Keratinocyte (primary cell): ENCODE results near the gene FRAS1. TPM values are rescaled to one million over a fixed set of nuclear protein-coding genes. Genes with fewer than 3 reads are reported as not detected.

Source experiments
- DNase-seq: peaks from one replicate; pipeline ENCODE4 v3.0.0-alpha.2; 2011; ENCODE audit warnings: low read depth, missing footprints, low spot score
- FAIRE-seq: peaks from 2 replicates; lab custom pipeline; 2011; peaks lifted over from hg19 to GRCh38; lab: Jason Lieb, UNC
- H2AFZ ChIP-seq: 2 replicates; pipeline ENCODE4 v1.6.0; 2012; ENCODE audit warnings: low read length, control low read depth, inconsistent platforms; ENCODE audit not compliant: control insufficient read depth
- H3K27ac ChIP-seq: 2 replicates; pipeline ENCODE4 v1.5.1; 2011; ENCODE audit warnings: low read length; ENCODE audit not compliant: control insufficient read depth, insufficient read depth
- H3K27me3 ChIP-seq: 3 replicates; pipeline ENCODE4 v1.6.0; 2011; ENCODE audit warnings: low read length; ENCODE audit not compliant: control insufficient read depth, insufficient read depth; ENCODE audit errors: extremely low read depth
- H3K36me3 ChIP-seq, 2 experiments: 2 replicates in 1 of 2; 3 replicates in 1 of 2; pipeline ENCODE4 v1.5.1; 2011; ENCODE audit warnings: low read length in 2 of 2, mild to moderate bottlenecking in 1 of 2; ENCODE audit not compliant: control insufficient read depth in 2 of 2, insufficient read depth in 2 of 2; ENCODE audit errors: extremely low read depth in 1 of 2
- H3K4me1 ChIP-seq: 3 replicates; pipeline ENCODE4 v1.5.1; 2011; ENCODE audit warnings: low read length; ENCODE audit not compliant: control insufficient read depth, insufficient read depth; ENCODE audit errors: extremely low read depth
- H3K4me2 ChIP-seq: 3 replicates; pipeline ENCODE4 v1.6.0; 2011; ENCODE audit warnings: low read depth, low read length; ENCODE audit not compliant: control insufficient read depth, insufficient read depth; ENCODE audit errors: extremely low read depth
- H3K4me3 ChIP-seq, 3 experiments: fragments of 200-600 bp in 1 of 3; sonication (generic) in 1 of 3; 2 replicates in 2 of 3; 3 replicates in 1 of 3; pipeline ENCODE4 v1.5.1; 2011 to 2016; ENCODE audit warnings: low read length in 3 of 3, mild to moderate bottlenecking in 3 of 3, control low read depth in 2 of 3, inconsistent platforms in 1 of 3, low read depth in 1 of 3, mixed read lengths in 1 of 3, mixed run types in 1 of 3, moderate library complexity in 1 of 3; ENCODE audit not compliant: control insufficient read depth in 2 of 3, insufficient read depth in 2 of 3; ENCODE audit errors: extremely low read depth in 1 of 3
- H3K79me2 ChIP-seq: 2 replicates; pipeline ENCODE4 v1.6.0; 2012; ENCODE audit warnings: low read length; ENCODE audit not compliant: control insufficient read depth, insufficient read depth
- H3K9ac ChIP-seq: 3 replicates; pipeline ENCODE4 v1.6.0; 2011; ENCODE audit warnings: low read length; ENCODE audit not compliant: control insufficient read depth, insufficient read depth; ENCODE audit errors: extremely low read depth
- H3K9me1 ChIP-seq: 3 replicates; pipeline ENCODE4 v1.6.0; 2011; ENCODE audit warnings: low read length; ENCODE audit not compliant: control insufficient read depth, insufficient read depth; ENCODE audit errors: extremely low read depth
- H3K9me3 ChIP-seq: 2 replicates; pipeline ENCODE4 v1.5.1; 2012; ENCODE audit warnings: low read depth, low read length; ENCODE audit not compliant: control insufficient read depth
- H4K20me1 ChIP-seq: 3 replicates; pipeline ENCODE4 v1.6.0; 2011; ENCODE audit warnings: low read length; ENCODE audit not compliant: control insufficient read depth, insufficient read depth; ENCODE audit errors: extremely low read depth
- CTCF ChIP-seq, 3 experiments: IDR thresholded peaks in 1 of 3; conservative IDR thresholded peaks in 1 of 3; optimal IDR thresholded peaks in 1 of 3; 2 replicates in 2 of 3; 3 replicates in 1 of 3; pipeline versions ENCODE3 to v1.5.1; 2011; ENCODE audit warnings: low read length in 3 of 3, mild to moderate bottlenecking in 3 of 3, moderate library complexity in 2 of 3, control low read depth in 1 of 3, inconsistent platforms in 1 of 3; ENCODE audit not compliant: insufficient read depth in 2 of 3; ENCODE audit errors: extremely low read depth in 1 of 3
- EZH2 ChIP-seq: IDR thresholded peaks from one replicate; pipeline ENCODE4 v1.6.1; 2012; ENCODE audit warnings: inconsistent platforms, mild to moderate bottlenecking, low read length, moderate library complexity
- dilution Hi-C: fragments of 300-500 bp; cut with MboI; formaldehyde crosslinking; loops from one replicate; pipeline ENCODE4 v1.7.0; 2020; ENCODE audit warnings: low sequenced_read_pairs; ENCODE audit not compliant: extremely low pct_ligation_motif_present
- polyA plus RNA-seq, 5 experiments: library from polyadenylated mRNA; depleted of rRNA in 3 of 5; stranded (reverse) in 3 of 5; stranded (forward) in 1 of 5; unstranded in 1 of 5; fragments of >200 nt; gene quantifications; 1 replicate in 1 of 5; 2 replicates in 3 of 5; 3 replicates in 1 of 5; pipeline versions ENCODE4 v1.2.1 to v1.2.3, GENCODE V29; 2011 to 2012; ENCODE audit warnings: missing spikeins in 2 of 5, low read depth in 1 of 5, low replicate concordance in 1 of 5

The FRAS1 gene
- polyA plus RNA-seq, 1 donor (not counting 4 experiments of a cell fraction or from before 2014, with no cell fraction given), result 3.5 TPM

GRCh38 chr4:78322032-78322431, 264.9 kb downstream of the FRAS1 start:
- no peak overlapping the region for H3K4me2 ChIP-seq
- TF ChIP-seq EZH2 (no peak), CTCF (optimal IDR thresholded peaks at IDR 0.05 in 1 of 3, IDR thresholded peaks at IDR 0.05 in 1 of 3, conservative IDR thresholded peaks at IDR 0.05 in 1 of 3; ENCODE audit: extremely low read depth in 1 of 3, insufficient read depth in 2 of 3, low read length in 3 of 3) (no peak)
- H3K36me3 ChIP-seq, result no peaks in the 10 kb centered on the region
- no peak overlapping the region for H3K9ac ChIP-seq
- no peaks in the 10 kb centered on the region for H3K27me3 ChIP-seq
- H4K20me1 ChIP-seq, result no peaks in the 10 kb centered on the region
- H3K9me1 ChIP-seq, result no peaks in the 10 kb centered on the region
- dilution Hi-C loops, result no loop called here
- FAIRE-seq, result no peak
- H3K79me2 ChIP-seq, result no peaks in the 10 kb centered on the region
- H3K4me1 ChIP-seq, result no peaks in the 10 kb centered on the region
- no peak overlapping the region for H2AFZ ChIP-seq
- no peak overlapping the region for H3K27ac ChIP-seq
- H3K9me3 ChIP-seq, result no peaks in the 10 kb centered on the region
- DNase-seq, result no peak
- no peak overlapping the region for H3K4me3 ChIP-seq

DNA sequence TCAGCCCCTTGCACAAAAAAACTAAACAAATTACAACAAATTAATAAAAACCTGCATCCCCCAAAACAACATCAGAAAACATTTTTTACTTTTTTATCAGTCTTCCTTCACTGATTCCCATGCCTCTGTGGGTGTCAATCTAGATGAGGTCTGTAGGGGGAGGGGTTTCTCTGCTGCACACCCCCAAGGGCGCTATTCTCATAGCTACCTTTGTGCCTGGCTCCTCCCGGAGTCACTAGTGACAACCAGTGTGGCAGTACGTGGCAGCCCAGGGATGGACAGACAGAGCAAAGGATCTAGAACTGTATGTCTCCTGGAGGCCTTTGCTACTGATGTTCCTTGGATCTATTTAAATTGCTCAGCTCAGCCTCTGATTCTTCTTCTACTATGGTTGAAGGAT, 266.3 kb downstream of the FRAS1 start:
- H2AFZ ChIP-seq, result no peak overlapping the region
- dilution Hi-C loops, result no loop called here

More for the DNA sequence above, 266.3 kb downstream of the FRAS1 start:
- H4K20me1 ChIP-seq, result no peaks in the 10 kb centered on the region
- H3K9ac ChIP-seq, result no peak overlapping the region
- H3K4me3 ChIP-seq, result no peak overlapping the region
- no peak overlapping the region for H3K27ac ChIP-seq
- DNase-seq, result no peak
- no peaks in the 10 kb centered on the region for H3K36me3 ChIP-seq
- H3K9me3 ChIP-seq, result no peaks in the 10 kb centered on the region
- no peak for FAIRE-seq
- H3K27me3 ChIP-seq, result no peaks in the 10 kb centered on the region
- no peaks in the 10 kb centered on the region for H3K4me1 ChIP-seq
- H3K79me2 ChIP-seq, result no peaks in the 10 kb centered on the region
- H3K9me1 ChIP-seq, result no peaks in the 10 kb centered on the region
- TF ChIP-seq CTCF (optimal IDR thresholded peaks at IDR 0.05 in 1 of 3, IDR thresholded peaks at IDR 0.05 in 1 of 3, conservative IDR thresholded peaks at IDR 0.05 in 1 of 3; ENCODE audit: extremely low read depth in 1 of 3, insufficient read depth in 2 of 3, low read length in 3 of 3) (no peak), EZH2 (no peak)
- H3K4me2 ChIP-seq, result no peak overlapping the region
